ENCODE measurements around the gene WNT1. TPM values are rescaled to one million over a fixed set of nuclear protein-coding genes. Genes with fewer than 3 reads are reported as not detected.
A peak's percentile ranks its signal among the peaks of the same experiment; 100 is the strongest.

Gene WNT1
- total and polyA plus RNA-seq, 2 of the 4 experiments (the other 2 are of a cell fraction): not detected

- no peak for TF ChIP-seq CHD1 (IDR thresholded peaks at IDR 0.05; ENCODE audit: low read depth, low read length)
- no peak for TF ChIP-seq MAFK (IDR thresholded peaks at IDR 0.05; ENCODE audit: low read depth, low read length)
- no peak for TF ChIP-seq RAD21 (IDR thresholded peaks at IDR 0.05; ENCODE audit: low read length)
Observed at GRCh38 chr12:48972952-48973483, 5.1 kb upstream of the WNT1 start (continued).

GRCh38 chr12:48973531-48973930, 4.6 kb upstream of the WNT1 start:
- no peak overlapping the region for H2BK5ac ChIP-seq (ENCODE audit: low read depth, low read length, poor library complexity, severe bottlenecking)
- H2AFZ ChIP-seq (replicated peaks; ENCODE audit: low read length, poor library complexity): peak overlapping the region; percentile 23
- dilution Hi-C loops (cut with HindIII; ENCODE audit: low sequenced_read_pairs, unreplicated experiment) (no loop called here), in situ Hi-C loops (cut with MboI; ENCODE audit: low sequenced_read_pairs) (no loop called here), intact Hi-C loops (cut with micrococcal nuclease) (no loop called here)
- H3K56ac ChIP-seq (ENCODE audit: extremely low read depth, insufficient read depth, low read length): no peak overlapping the region
- H4K8ac ChIP-seq (ENCODE audit: low read depth in 2 of 2, low read length in 2 of 2): no peak overlapping the region
- H3K23ac ChIP-seq (ENCODE audit: low read depth, low read length): no peak overlapping the region
- POLR2A ChIA-PET (ENCODE audit: unreplicated experiment): no interaction called here
- H4K20me1 ChIP-seq (ENCODE audit: insufficient read depth, low read length): peaks cover 4% of the 10 kb centered on the region
- peaks cover 14% of the 10 kb centered on the region for H3K4me1 ChIP-seq (ENCODE audit: control insufficient read depth, insufficient read depth, low read length)
- no TSS peak for BruUV-seq (replicated peaks)
- no peaks in the 10 kb centered on the region for H3K79me1 ChIP-seq (ENCODE audit: low read depth in 1 of 2, low read length in 2 of 2)
- no peaks in the 10 kb centered on the region for H3K9me3 ChIP-seq (ENCODE audit: control insufficient read depth, insufficient read depth, low read length)
- no peak overlapping the region for H2AK5ac ChIP-seq (ENCODE audit: low read depth, low read length)
- no peak overlapping the region for H4K91ac ChIP-seq (ENCODE audit: insufficient read depth, low read depth, low read length)
- no peak overlapping the region for H3K9ac ChIP-seq (ENCODE audit: low read depth, low read length)
- H3K4me2 ChIP-seq (ENCODE audit: low read depth, low read length): no peak overlapping the region
- no peak overlapping the region for H3K27ac ChIP-seq (ENCODE audit: insufficient read depth, low read length)
- H2AK9ac ChIP-seq (replicated peaks; ENCODE audit: low read depth, low read length, poor library complexity): no peak overlapping the region
- no peak overlapping the region for H4K5ac ChIP-seq (ENCODE audit: low read depth, low read length)
- H3K18ac ChIP-seq (ENCODE audit: low read depth, low read length): no peak overlapping the region
- no peak overlapping the region for H2BK120ac ChIP-seq (ENCODE audit: low read depth, low read length)
- CTCF ChIA-PET: interaction anchor here (1.0 kb wide), 1 partner anchor 14 kb away, joined by 4 read pairs; no protein-coding TSS in a partner anchor
- WGBS, 2 experiments (ENCODE audit: extremely low coverage in 2 of 2, insufficient read length in 1 of 2): 23% methylated on average over 6 of the region's 12 CpGs; no CpG with 5 or more reads in 1 of the 2 experiments
- no peak overlapping the region for H3K4ac ChIP-seq (ENCODE audit: low read depth, low read length)
- no peak overlapping the region for H2BK15ac ChIP-seq (ENCODE audit: low read depth, low read length)
- no peak overlapping the region for H2BK20ac ChIP-seq (ENCODE audit: low read depth, low read length)
- peaks cover 75% of the 10 kb centered on the region for H3K27me3 ChIP-seq (ENCODE audit: control insufficient read depth, insufficient read depth, low read length)
- H3K9me1 ChIP-seq (ENCODE audit: insufficient read depth, low read length): peaks cover 12% of the 10 kb centered on the region
- no peak overlapping the region for H3K4me3 ChIP-seq (ENCODE audit: insufficient read depth, low read depth, low read length)
- no peak overlapping the region for H3K14ac ChIP-seq (replicated peaks; ENCODE audit: low read depth, low read length)
- ATAC-seq (ENCODE audit: low read depth) (no peak), DNase-seq (no peak)
- 0 out of 2 replicates have a peak, but pooled peaks have one; percentile 8 for TF ChIP-seq CEBPB (IDR thresholded peaks at IDR 0.05; ENCODE audit: low read depth, low read length)
- no peak for TF ChIP-seq USF2 (IDR thresholded peaks at IDR 0.05; ENCODE audit: low read depth, low read length)
- H3K36me3 ChIP-seq (ENCODE audit: control insufficient read depth, insufficient read depth, low read length): no peaks in the 10 kb centered on the region

Data from IMR-90 (cell line).